GM12878 (cell line): Measurements from ENCODE around the gene MB. TPM values are rescaled to one million over a fixed set of nuclear protein-coding genes. Genes with fewer than 3 reads are reported as not detected.
"Not testable (repeated sequence)": the region's sequence is repeated elsewhere in the genome, so short reads cannot be mapped to it uniquely, and the experiment has no call there.

Experiments
- ATAC-seq: fragments of 200-7000 bp; cut with Tn5 transposase; 3 replicates; pipeline ENCODE4 v1.9.1; 2020; ENCODE audit warnings: mild to moderate bottlenecking, moderate library complexity
- BruUV-seq: library from RNA; stranded (reverse); fragments of 400-500 nt; replicated peaks from 2 replicates; lab custom pipeline; 2021; lab: Mats Ljungman, UMichigan
- CTCF ChIA-PET: fragments of 300-600 bp; sonication (Branson Sonifier 250); formaldehyde crosslinking; extraction: SDS; loops from one replicate; lab custom pipeline; 2021; ENCODE audit warnings: inconsistent platforms; lab: Yijun Ruan, JAX
- POLR2A ChIA-PET: fragments of 350-600 bp; formaldehyde crosslinking; extraction: SDS; loops from one replicate; lab custom pipeline; 2021; ENCODE audit warnings: inconsistent platforms; lab: Charles Lee
- RAD21 ChIA-PET: fragments of 300-600 bp; sonication (Branson Sonifier 250); formaldehyde crosslinking; loops from one replicate; lab custom pipeline; 2023; ENCODE audit warnings: antibody characterized with exemption; ENCODE audit not compliant: unreplicated experiment; lab: Charles Lee
- SMC1A ChIA-PET: fragments of 300-600 bp; sonication (Branson Sonifier 250); formaldehyde crosslinking; loops from one replicate; lab custom pipeline; 2023; ENCODE audit not compliant: unreplicated experiment, uncharacterized antibody; lab: Charles Lee
- DNase-seq: peaks from one replicate; pipeline ENCODE4 v3.0.0-alpha.2; 2011; ENCODE audit warnings: low read depth, low spot score
- FAIRE-seq: peaks from 3 replicates; lab custom pipeline; 2011; peaks lifted over from hg19 to GRCh38; lab: Jason Lieb, UNC
- H2AFZ ChIP-seq: 2 replicates; pipeline ENCODE4 v1.6.0; 2011; ENCODE audit warnings: low read depth, low read length, control low read depth; ENCODE audit not compliant: control insufficient read depth
- H3K27ac ChIP-seq: 2 replicates; pipeline ENCODE4 v1.5.1; 2011; ENCODE audit warnings: control low read depth; ENCODE audit not compliant: control insufficient read depth, insufficient read depth
- H3K27me3 ChIP-seq, 2 experiments: replicated peaks in 1 of 2; 2 replicates each; pipeline versions ENCODE4 v1.6.0 to v1.6.1; 2011; ENCODE audit warnings: low read length in 1 of 2; ENCODE audit not compliant: control insufficient read depth in 2 of 2, insufficient read depth in 2 of 2
- H3K36me3 ChIP-seq, 2 experiments: 2 replicates each; pipeline ENCODE4 v1.5.1; 2011; ENCODE audit warnings: low read length in 1 of 2; ENCODE audit not compliant: control insufficient read depth in 2 of 2, insufficient read depth in 2 of 2
- H3K4me1 ChIP-seq: 2 replicates; pipeline ENCODE4 v1.6.1; 2011; ENCODE audit warnings: mild to moderate bottlenecking, low read length, moderate library complexity, mixed read lengths; ENCODE audit not compliant: control insufficient read depth, insufficient read depth
- H3K4me2 ChIP-seq: 2 replicates; pipeline ENCODE4 v1.6.0; 2011; ENCODE audit warnings: control low read depth; ENCODE audit not compliant: control insufficient read depth, insufficient read depth
- H3K4me3 ChIP-seq: fragments of 200-600 bp; sonication (generic); 2 replicates; pipeline ENCODE4 v1.5.1; 2016
- H3K79me2 ChIP-seq: 2 replicates; pipeline ENCODE4 v1.6.0; 2011; ENCODE audit warnings: low read length; ENCODE audit not compliant: control insufficient read depth, insufficient read depth
- H3K9ac ChIP-seq: 2 replicates; pipeline ENCODE4 v1.8.0; 2011; ENCODE audit warnings: low read length, control low read depth, mixed read lengths; ENCODE audit not compliant: control insufficient read depth, insufficient read depth
- H3K9me3 ChIP-seq: replicated peaks from 3 replicates; pipeline ENCODE4 v1.5.1; 2011; ENCODE audit warnings: mild to moderate bottlenecking, low read length; ENCODE audit not compliant: control insufficient read depth, insufficient read depth
- H4K20me1 ChIP-seq: 2 replicates; pipeline ENCODE4 v1.6.0; 2011; ENCODE audit not compliant: control insufficient read depth, insufficient read depth
- CBFB ChIP-seq: IDR thresholded peaks from 2 replicates; pipeline ENCODE4 v1.6.1; 2016; ENCODE audit warnings: antibody characterized with exemption, low read depth
- CBX3 ChIP-seq: fragments of 200-600 bp; sonication (generic); IDR thresholded peaks from 2 replicates; pipeline ENCODE4 v1.6.1; 2016; ENCODE audit warnings: low read depth, borderline replicate concordance
- GATAD2B ChIP-seq: fragments of 450-650 bp; conservative IDR thresholded peaks from 2 replicates; pipeline ENCODE4 v1.6.1; 2017; ENCODE audit warnings: low read depth, mild to moderate bottlenecking, moderate library complexity
- IKZF1 ChIP-seq: fragments of 450-650 bp; conservative IDR thresholded peaks from 2 replicates; pipeline ENCODE4 v1.6.1; 2017; ENCODE audit warnings: antibody characterized with exemption, mild to moderate bottlenecking
- NFIC ChIP-seq: IDR thresholded peaks from 2 replicates; pipeline ENCODE4 v1.6.1; 2012; ENCODE audit warnings: low read depth, mild to moderate bottlenecking, inconsistent platforms, low read length, moderate library complexity
- NR2C2 ChIP-seq: IDR thresholded peaks from 2 replicates; pipeline ENCODE4 v1.6.1; 2011; ENCODE audit warnings: borderline replicate concordance, low read depth; ENCODE audit not compliant: control insufficient read depth, insufficient read length
- SPI1 ChIP-seq: IDR thresholded peaks from 2 replicates; pipeline ENCODE4 v1.6.1; 2011; ENCODE audit warnings: low read depth, mild to moderate bottlenecking, low read length, moderate library complexity, borderline replicate concordance; ENCODE audit not compliant: insufficient read depth
- WGBS: methylation state at CpG from one replicate; pipeline ENCODE4 v1.1.6; 2016; ENCODE audit warnings: low lambda C conversion rate; ENCODE audit not compliant: insufficient replicate concordance, insufficient coverage; ENCODE audit errors: missing lambda C conversion rate; 5-methylcytosine and 5-hydroxymethylcytosine counted together
- in situ Hi-C: fragments of 300-500 bp; cut with MboI; formaldehyde crosslinking; loops from 9 replicates; pipeline ENCODE4 v1.14.3; 2018; ENCODE audit warnings: mixed read lengths
- intact Hi-C: fragments of 100-400 bp; cut with micrococcal nuclease; formaldehyde crosslinking; loops from one replicate; pipeline ENCODE4 v1.14.2; 2022; ENCODE audit not compliant: unreplicated experiment
- polyA plus RNA-seq, 11 experiments: library from polyadenylated mRNA; depleted of rRNA in 4 of 11; unstranded in 6 of 11; stranded (reverse) in 5 of 11; fragments of >200 nt; fragmentation: Nextera tagmentation in 4 of 11; fragmentation: Illumina TruSeq in 1 of 11; extraction: Ambion mirVana in 4 of 11; extraction: Trizol in 1 of 11; gene quantifications; 1 replicate in 1 of 11; 2 replicates in 10 of 11; pipeline versions ENCODE4 v1.2.1 to v1.2.3, GENCODE V29; 2011 to 2016; ENCODE audit warnings: inconsistent platforms in 2 of 11, missing spikeins in 2 of 11, low read depth in 1 of 11
- total RNA-seq, 4 experiments: library from RNA; depleted of rRNA in 3 of 4; stranded (reverse); fragments of >200 nt in 3 of 4; fragmentation: Illumina TruSeq in 1 of 4; extraction: Trizol in 1 of 4; gene quantifications; 2 replicates each; pipeline versions ENCODE4 v1.2.1 to v1.2.3, GENCODE V29; 2013 to 2021
- TF ChIP-seq, protein P1 (sequence below): fragments of 450-650 bp; IDR thresholded peaks from 2 replicates; pipeline ENCODE4 v1.6.1; 2017; ENCODE audit warnings: mild to moderate bottlenecking, low read depth, inconsistent platforms; ENCODE audit not compliant: poor library complexity, severe bottlenecking
- TF ChIP-seq, protein P2 (sequence below): IDR thresholded peaks from 2 replicates; pipeline ENCODE4 v1.6.1; 2012; ENCODE audit warnings: low read depth, low read length, improper control_type of control experiment

MB gene
- total and polyA plus RNA-seq, 10 of the 15 experiments (the other 5 are each of a cell fraction or from before 2014, with no cell fraction given), result 0.09 to 0.41 (median 0.23) TPM; not detected in 3

DNA sequence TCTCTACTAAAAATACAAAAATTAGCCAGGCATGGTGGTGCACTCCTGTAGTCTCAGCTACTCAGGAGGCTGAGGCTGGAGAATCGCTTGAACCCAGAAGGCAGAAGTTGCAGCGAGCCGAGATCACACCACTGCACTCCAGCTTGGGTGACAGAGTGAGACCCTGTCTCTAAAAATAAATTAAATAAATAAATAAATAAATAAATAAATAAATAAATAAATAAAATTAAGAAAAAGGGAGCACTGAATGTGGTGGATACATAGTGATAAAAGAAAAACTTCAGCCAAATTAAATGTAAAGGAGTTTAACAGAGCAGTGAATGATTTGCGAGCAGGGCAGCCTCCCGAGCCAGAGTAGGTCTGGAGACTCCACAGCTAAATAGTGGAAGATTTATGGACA is 6.8 kb upstream of the MB start:
- ChIA-PET RAD21 (interaction anchor here (1.5 kb wide), 1 partner anchor 273 kb away, joined by 6 read pairs; no protein-coding TSS in a partner anchor), CTCF (interaction anchor here (0.6 to 1.3 kb wide), 6 partner anchors 14 to 501 kb away, joined by 3 to 6 read pairs (median 4); no protein-coding TSS in a partner anchor)
- H3K4me3 ChIP-seq, ATAC-seq, H4K20me1 ChIP-seq, H3K9ac ChIP-seq, H3K79me2 ChIP-seq, H3K4me2 ChIP-seq, H3K9me3 ChIP-seq, H3K27me3 ChIP-seq, BruUV-seq, H2AFZ ChIP-seq, H3K27ac ChIP-seq, SMC1A ChIA-PET, H3K36me3 ChIP-seq, FAIRE-seq, DNase-seq, POLR2A ChIA-PET: not testable (repeated sequence)
- 92% methylated on average over 5 of the region's 5 CpGs for WGBS
- intact Hi-C loops (loop anchor here (1.0 kb wide), 1 partner anchor 274 kb away; no protein-coding TSS in a partner anchor), in situ Hi-C loops (loop anchor here (5.0 kb wide), 3 partner anchors 272 to 498 kb away; no protein-coding TSS in a partner anchor)
- H3K4me1 ChIP-seq, result peaks cover 10% of the 10 kb centered on the region

DNA sequence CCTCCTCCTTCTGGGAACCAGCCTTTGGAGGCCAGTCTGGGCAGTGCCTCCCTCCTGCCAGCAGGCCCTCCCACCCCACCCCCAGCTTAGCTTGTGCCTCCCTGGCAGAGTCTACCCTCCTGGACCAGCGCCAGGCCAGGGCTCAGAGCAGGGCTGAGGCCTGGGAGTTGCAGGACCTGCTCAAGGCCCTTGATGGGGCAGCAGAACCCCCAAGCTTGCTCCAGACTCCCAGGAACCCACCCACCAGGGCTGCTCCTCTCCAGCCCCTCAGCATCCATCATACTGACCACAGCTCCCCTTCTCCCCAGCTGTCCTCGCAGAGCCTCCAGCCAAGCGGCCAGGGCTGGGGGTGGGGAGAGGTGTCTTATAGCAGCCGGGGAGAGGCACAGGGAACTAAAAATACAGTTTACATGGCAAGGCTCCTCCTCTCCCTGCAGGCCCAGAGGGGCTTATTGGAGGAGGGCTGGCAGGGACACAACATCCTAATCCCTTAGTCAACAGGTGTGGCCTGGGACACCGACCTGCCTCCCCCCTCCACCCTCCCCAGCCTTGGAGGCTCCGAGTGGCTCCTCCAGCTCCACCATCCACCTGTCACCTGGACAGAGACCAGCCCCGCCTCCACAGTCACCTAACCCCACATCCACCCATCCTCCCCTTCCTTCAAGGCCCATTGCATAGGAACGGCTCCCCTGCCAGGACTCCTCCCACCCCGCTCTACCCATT is 5.2 kb upstream of the MB start:
- ChIA-PET RAD21 (interaction anchor here (1.0 to 2.6 kb wide), 2 partner anchors 270 to 272 kb away, joined by 3 to 11 read pairs; no protein-coding TSS in a partner anchor), SMC1A (interaction anchor here (1.1 to 1.2 kb wide), 2 partner anchors 31 to 271 kb away, joined by 3 to 4 read pairs; no protein-coding TSS in a partner anchor), CTCF (interaction anchor here (0.6 to 1.1 kb wide), 3 partner anchors 26 to 308 kb away, joined by 3 to 5 read pairs (median 4); partner anchors contain the start of gene APOL6), POLR2A (no interaction called here)
- 45% methylated on average over 7 of the region's 9 CpGs for WGBS
- ATAC-seq (no peak), DNase-seq (no peak), FAIRE-seq (no peak)
- Histone ChIP-seq H3K27ac (no peak overlapping the region), H3K4me1 (0 out of 2 replicates have a peak, but pooled peaks cover under 1% of the 10 kb centered on the region), H3K27me3 (peaks cover 0 to 1% of the 10 kb centered on the region in 2 experiments; a peak in 1 of 4 replicates), H3K79me2 (no peaks in the 10 kb centered on the region), H3K4me2 (no peak overlapping the region), H2AFZ (no peak overlapping the region), H3K9me3 (no peaks in the 10 kb centered on the region), H3K36me3 (no peaks in the 10 kb centered on the region), H3K4me3 (no peak overlapping the region), H3K9ac (no peak overlapping the region), H4K20me1 (no peaks in the 10 kb centered on the region)
- BruUV-seq, result no TSS peak
- in situ Hi-C loops (loop anchor here (5.0 kb wide), 3 partner anchors 270 to 500 kb away; no protein-coding TSS in a partner anchor), intact Hi-C loops (no loop called here)
- TF ChIP-seq, protein P1, sequence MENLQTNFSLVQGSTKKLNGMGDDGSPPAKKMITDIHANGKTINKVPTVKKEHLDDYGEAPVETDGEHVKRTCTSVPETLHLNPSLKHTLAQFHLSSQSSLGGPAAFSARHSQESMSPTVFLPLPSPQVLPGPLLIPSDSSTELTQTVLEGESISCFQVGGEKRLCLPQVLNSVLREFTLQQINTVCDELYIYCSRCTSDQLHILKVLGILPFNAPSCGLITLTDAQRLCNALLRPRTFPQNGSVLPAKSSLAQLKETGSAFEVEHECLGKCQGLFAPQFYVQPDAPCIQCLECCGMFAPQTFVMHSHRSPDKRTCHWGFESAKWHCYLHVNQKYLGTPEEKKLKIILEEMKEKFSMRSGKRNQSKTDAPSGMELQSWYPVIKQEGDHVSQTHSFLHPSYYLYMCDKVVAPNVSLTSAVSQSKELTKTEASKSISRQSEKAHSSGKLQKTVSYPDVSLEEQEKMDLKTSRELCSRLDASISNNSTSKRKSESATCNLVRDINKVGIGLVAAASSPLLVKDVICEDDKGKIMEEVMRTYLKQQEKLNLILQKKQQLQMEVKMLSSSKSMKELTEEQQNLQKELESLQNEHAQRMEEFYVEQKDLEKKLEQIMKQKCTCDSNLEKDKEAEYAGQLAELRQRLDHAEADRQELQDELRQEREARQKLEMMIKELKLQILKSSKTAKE, result no peak
- TF ChIP-seq GATAD2B (no peak), NR2C2 (no peak), NFIC (no peak), SPI1 (no peak), CBFB (no peak), CBX3 (no peak), IKZF1 (no peak)
- TF ChIP-seq, protein P2, sequence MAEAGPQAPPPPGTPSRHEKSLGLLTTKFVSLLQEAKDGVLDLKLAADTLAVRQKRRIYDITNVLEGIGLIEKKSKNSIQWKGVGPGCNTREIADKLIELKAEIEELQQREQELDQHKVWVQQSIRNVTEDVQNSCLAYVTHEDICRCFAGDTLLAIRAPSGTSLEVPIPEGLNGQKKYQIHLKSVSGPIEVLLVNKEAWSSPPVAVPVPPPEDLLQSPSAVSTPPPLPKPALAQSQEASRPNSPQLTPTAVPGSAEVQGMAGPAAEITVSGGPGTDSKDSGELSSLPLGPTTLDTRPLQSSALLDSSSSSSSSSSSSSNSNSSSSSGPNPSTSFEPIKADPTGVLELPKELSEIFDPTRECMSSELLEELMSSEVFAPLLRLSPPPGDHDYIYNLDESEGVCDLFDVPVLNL, result no peak
